Suprapubic skin (tissue), 4 donors: ENCODE data around the gene PIP4K2B. TPM values are rescaled to one million over a fixed set of nuclear protein-coding genes. Genes with fewer than 3 reads are reported as not detected.
A peak's percentile ranks its signal among the peaks of the same experiment; 100 is the strongest.

Source experiments
- DNase-seq, 2 donors: peaks; one replicate each; pipeline ENCODE4 v3.0.0-alpha.2; 2019; ENCODE audit warnings: low spot score in 2 of 2
- H3K27ac ChIP-seq: fragments of 200-600 bp; sonication (generic); one replicate; pipeline ENCODE4 v1.5.1; 2019
- H3K27me3 ChIP-seq: fragments of 200-600 bp; sonication (generic); one replicate; pipeline ENCODE4 v1.5.1; 2019
- H3K36me3 ChIP-seq: fragments of 200-600 bp; sonication (generic); one replicate; pipeline ENCODE4 v1.5.1; 2019
- H3K4me1 ChIP-seq: fragments of 200-600 bp; sonication (generic); one replicate; pipeline ENCODE4 v1.5.1; 2019
- H3K4me3 ChIP-seq: fragments of 200-600 bp; sonication (generic); one replicate; pipeline ENCODE4 v1.5.1; 2019; ENCODE audit warnings: mild to moderate bottlenecking
- H3K9me3 ChIP-seq: fragments of 200-600 bp; sonication (generic); one replicate; pipeline ENCODE4 v1.5.1; 2019
- EP300 ChIP-seq: sonication (generic); formaldehyde crosslinking; IDR thresholded peaks from one replicate; pipeline ENCODE4 v1.6.1; 2017; ENCODE audit warnings: antibody characterized with exemption
- POLR2A ChIP-seq, 2 donors: fragments of 450-650 bp; IDR thresholded peaks; one replicate each; pipeline ENCODE4 v1.6.1; 2017; ENCODE audit warnings: antibody characterized with exemption in 2 of 2, mild to moderate bottlenecking in 2 of 2, moderate library complexity in 2 of 2
- POLR2AphosphoS5 ChIP-seq, 3 donors: sonication (generic); formaldehyde crosslinking; IDR thresholded peaks; one replicate each; pipeline ENCODE4 v1.6.1; 2017; ENCODE audit warnings: antibody characterized with exemption in 3 of 3
- WGBS: methylation state at CpG from one replicate; pipeline ENCODE4 v1.1.5; 2018; 5-methylcytosine and 5-hydroxymethylcytosine counted together
- total RNA-seq, 4 donors: library from RNA; depleted of rRNA; stranded (reverse); fragments of >200 nt; gene quantifications; one replicate each; pipeline ENCODE4 v1.1.0, GENCODE V29; 2016
- TF ChIP-seq, protein P1 (sequence below), 2 donors: fragments of 200-600 bp in 1 of 2; fragments of 450-650 bp in 1 of 2; sonication (generic) in 1 of 2; IDR thresholded peaks; one replicate each; pipeline ENCODE4 v1.5.1; 2016 to 2019; ENCODE audit warnings: antibody characterized with exemption in 2 of 2, mild to moderate bottlenecking in 1 of 2, moderate library complexity in 1 of 2

PIP4K2B gene
- total RNA-seq, 4 donors from 2014 or later, result 31.0 to 46.7 (median 38.6) TPM

DNA sequence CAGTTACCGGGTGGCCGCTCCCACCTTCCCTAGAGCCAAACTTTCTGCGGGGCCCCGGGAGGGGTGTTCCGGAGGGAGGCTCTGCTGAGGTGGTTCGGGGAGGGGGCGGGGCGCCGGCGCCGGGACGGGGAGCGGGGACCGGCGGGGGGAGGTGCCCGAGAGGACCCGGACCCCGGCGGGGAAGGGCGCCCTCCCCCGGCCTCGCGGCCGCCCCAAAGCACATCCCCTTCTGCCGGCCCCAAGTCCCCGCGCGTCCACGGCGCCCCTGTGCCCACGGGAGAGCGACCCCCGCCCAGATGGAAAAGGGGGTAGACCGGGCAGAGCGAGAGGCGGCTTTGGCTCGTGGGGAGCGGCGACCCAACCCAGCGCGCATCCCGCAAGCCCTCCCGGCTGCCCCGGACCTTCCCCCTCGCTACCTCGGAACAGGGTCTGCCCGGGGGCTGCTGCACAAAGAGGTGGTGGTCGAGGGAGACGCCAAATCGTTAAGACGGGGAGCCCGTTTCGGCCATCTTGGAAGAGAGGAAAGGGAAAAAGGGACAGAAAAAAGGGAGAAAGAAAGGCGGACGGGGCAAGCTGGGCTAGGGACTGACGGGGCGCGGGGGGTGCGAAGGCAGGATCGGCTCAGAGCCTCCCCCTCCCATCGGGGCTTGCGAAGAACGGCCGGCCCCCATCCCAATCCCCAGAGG lies 51.8 kb downstream of the PIP4K2B start:
- Histone ChIP-seq H3K4me3 (peak overlapping the region; percentile 96), H3K27ac (peak overlapping the region; percentile 92), H3K4me1 (peaks cover 70% of the 10 kb centered on the region), H3K36me3 (no peaks in the 10 kb centered on the region), H3K27me3 (no peaks in the 10 kb centered on the region), H3K9me3 (no peaks in the 10 kb centered on the region)
- DNase-seq, result no peak
- 2% methylated on average over 26 of the region's 64 CpGs for WGBS
- TF ChIP-seq POLR2AphosphoS5 (IDR thresholded peaks at IDR 0.05) (no peak), EP300 (no peak), POLR2A (IDR thresholded peaks at IDR 0.05) (no peak)
- TF ChIP-seq, protein P1, sequence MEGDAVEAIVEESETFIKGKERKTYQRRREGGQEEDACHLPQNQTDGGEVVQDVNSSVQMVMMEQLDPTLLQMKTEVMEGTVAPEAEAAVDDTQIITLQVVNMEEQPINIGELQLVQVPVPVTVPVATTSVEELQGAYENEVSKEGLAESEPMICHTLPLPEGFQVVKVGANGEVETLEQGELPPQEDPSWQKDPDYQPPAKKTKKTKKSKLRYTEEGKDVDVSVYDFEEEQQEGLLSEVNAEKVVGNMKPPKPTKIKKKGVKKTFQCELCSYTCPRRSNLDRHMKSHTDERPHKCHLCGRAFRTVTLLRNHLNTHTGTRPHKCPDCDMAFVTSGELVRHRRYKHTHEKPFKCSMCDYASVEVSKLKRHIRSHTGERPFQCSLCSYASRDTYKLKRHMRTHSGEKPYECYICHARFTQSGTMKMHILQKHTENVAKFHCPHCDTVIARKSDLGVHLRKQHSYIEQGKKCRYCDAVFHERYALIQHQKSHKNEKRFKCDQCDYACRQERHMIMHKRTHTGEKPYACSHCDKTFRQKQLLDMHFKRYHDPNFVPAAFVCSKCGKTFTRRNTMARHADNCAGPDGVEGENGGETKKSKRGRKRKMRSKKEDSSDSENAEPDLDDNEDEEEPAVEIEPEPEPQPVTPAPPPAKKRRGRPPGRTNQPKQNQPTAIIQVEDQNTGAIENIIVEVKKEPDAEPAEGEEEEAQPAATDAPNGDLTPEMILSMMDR (IDR thresholded peaks at IDR 0.05), result no peak

GRCh38 chr17:38746849-38747462 lies 52.4 kb downstream of the PIP4K2B start:
- H3K4me1 ChIP-seq, result peaks cover 73% of the 10 kb centered on the region
- H3K4me3 ChIP-seq, result peak overlapping the region; percentile 96
- no peak for DNase-seq
- TF ChIP-seq POLR2A (IDR thresholded peaks at IDR 0.05), result no peak
- TF ChIP-seq EP300, result no peak
- no peak for TF ChIP-seq POLR2AphosphoS5 (IDR thresholded peaks at IDR 0.05)
- TF ChIP-seq, protein P1 (IDR thresholded peaks at IDR 0.05), result no peak
- no peaks in the 10 kb centered on the region for H3K36me3 ChIP-seq
- H3K9me3 ChIP-seq, result no peaks in the 10 kb centered on the region
- H3K27ac ChIP-seq, result peak overlapping the region; percentile 22
- no peaks in the 10 kb centered on the region for H3K27me3 ChIP-seq
- 6% methylated on average over 18 of the region's 21 CpGs for WGBS

GRCh38 chr17:38746004-38746848 lies 53.1 kb downstream of the PIP4K2B start:
- H3K36me3 ChIP-seq, result no peaks in the 10 kb centered on the region
- TF ChIP-seq EP300 (no peak), POLR2AphosphoS5 (IDR thresholded peaks at IDR 0.05) (no peak), POLR2A (IDR thresholded peaks at IDR 0.05) (no peak)
- TF ChIP-seq, protein P1 (IDR thresholded peaks at IDR 0.05), result no peak
- H3K27me3 ChIP-seq, result no peaks in the 10 kb centered on the region
- H3K27ac ChIP-seq, result peak overlapping the region; percentile 22
- peak overlapping the region; percentile 96 for H3K4me3 ChIP-seq
- peaks cover 75% of the 10 kb centered on the region for H3K4me1 ChIP-seq
- no peaks in the 10 kb centered on the region for H3K9me3 ChIP-seq
- DNase-seq, result no peak
- 55% methylated on average over 8 of the region's 8 CpGs for WGBS

GRCh38 chr17:38745545-38745944 lies 53.8 kb downstream of the PIP4K2B start:
- H3K4me1 ChIP-seq, result peaks cover 71% of the 10 kb centered on the region
- no peak for DNase-seq
- H3K36me3 ChIP-seq, result no peaks in the 10 kb centered on the region
- no peak overlapping the region for H3K27ac ChIP-seq
- H3K4me3 ChIP-seq, result no peak overlapping the region
- H3K27me3 ChIP-seq, result no peaks in the 10 kb centered on the region
- no peak for TF ChIP-seq POLR2A (IDR thresholded peaks at IDR 0.05)
- no peak for TF ChIP-seq EP300
- no peak for TF ChIP-seq POLR2AphosphoS5 (IDR thresholded peaks at IDR 0.05)
- TF ChIP-seq, protein P1 (IDR thresholded peaks at IDR 0.05), result no peak
- H3K9me3 ChIP-seq, result no peaks in the 10 kb centered on the region
- 29% methylated on average over 3 of the region's 4 CpGs for WGBS
